GM23338 (cell line): ENCODE results near the gene HOXC5. TPM values are rescaled to one million over a fixed set of nuclear protein-coding genes. Genes with fewer than 3 reads are reported as not detected.
A peak's percentile ranks its signal among the peaks of the same experiment; 100 is the strongest.

Source experiments
- ATAC-seq: fragments of 200-7000 bp; cut with Tn5 transposase; 3 replicates; pipeline ENCODE4 v1.9.1; 2020
- DNase-seq: peaks from one replicate; pipeline ENCODE4 v3.0.0-alpha.2; 2015; ENCODE audit warnings: low spot score
- H2AFZ ChIP-seq: fragments of 200-600 bp; sonication (generic); 2 replicates; pipeline ENCODE4 v1.8.0; 2016; ENCODE audit warnings: antibody characterized with exemption, mild to moderate bottlenecking, moderate library complexity
- H3F3A ChIP-seq: fragments of 200-600 bp; sonication (generic); replicated peaks from 2 replicates; pipeline ENCODE4 v1.8.0; 2017; ENCODE audit warnings: antibody characterized with exemption, mixed run types, low read depth
- H3K27ac ChIP-seq: fragments of 200-600 bp; sonication (generic); 2 replicates; pipeline ENCODE4 v1.6.1; 2016; ENCODE audit warnings: low read depth
- H3K27me3 ChIP-seq: fragments of 200-600 bp; sonication (generic); 2 replicates; pipeline ENCODE4 v1.8.0; 2016; ENCODE audit warnings: mild to moderate bottlenecking, mixed run types, moderate library complexity; ENCODE audit not compliant: insufficient read depth
- H3K36me3 ChIP-seq: fragments of 200-600 bp; sonication (generic); 2 replicates; pipeline ENCODE4 v1.8.0; 2016; ENCODE audit warnings: mild to moderate bottlenecking; ENCODE audit not compliant: insufficient read depth
- H3K4me1 ChIP-seq: fragments of 200-600 bp; sonication (generic); 2 replicates; pipeline ENCODE4 v1.8.0; 2016; ENCODE audit warnings: mild to moderate bottlenecking, moderate library complexity; ENCODE audit not compliant: insufficient read depth
- H3K4me2 ChIP-seq: fragments of 200-600 bp; sonication (generic); 2 replicates; pipeline ENCODE4 v1.7.1; 2017; ENCODE audit warnings: mixed run types
- H3K4me3 ChIP-seq: fragments of 200-600 bp; sonication (generic); 2 replicates; pipeline ENCODE4 v1.6.1; 2016; ENCODE audit warnings: mixed run types
- H3K79me2 ChIP-seq: fragments of 200-600 bp; sonication (generic); replicated peaks from 2 replicates; pipeline ENCODE4 v1.8.0; 2017; ENCODE audit warnings: mild to moderate bottlenecking; ENCODE audit not compliant: insufficient read depth
- H3K9me2 ChIP-seq: fragments of 200-600 bp; sonication (generic); 2 replicates; pipeline ENCODE4 v1.8.0; 2017; ENCODE audit not compliant: insufficient read depth
- H4K20me1 ChIP-seq: fragments of 200-600 bp; sonication (generic); replicated peaks from 2 replicates; pipeline ENCODE4 v1.8.0; 2017; ENCODE audit warnings: mild to moderate bottlenecking; ENCODE audit not compliant: insufficient read depth
- H3K27ac Mint-ChIP-seq: 2 replicates; pipeline ENCODE4 v1.8.0; 2020; ENCODE audit warnings: inconsistent platforms, mild to moderate bottlenecking, moderate library complexity, mixed read lengths
- H3K27me3 Mint-ChIP-seq: 3 replicates; pipeline ENCODE4 v1.8.0; 2022; ENCODE audit warnings: low read depth, mild to moderate bottlenecking, moderate library complexity, mixed read lengths, inconsistent platforms; ENCODE audit not compliant: insufficient read depth, poor library complexity
- H3K36me3 Mint-ChIP-seq: 3 replicates; pipeline ENCODE4 v1.8.0; 2021; ENCODE audit warnings: low read depth, mild to moderate bottlenecking, inconsistent platforms, moderate library complexity, mixed read lengths
- H3K4me1 Mint-ChIP-seq: 3 replicates; pipeline ENCODE4 v1.8.0; 2020; ENCODE audit warnings: mild to moderate bottlenecking, inconsistent platforms, mixed read lengths
- H3K4me3 Mint-ChIP-seq: 3 replicates; pipeline ENCODE4 v1.8.0; 2021; ENCODE audit warnings: moderate library complexity, mild to moderate bottlenecking, inconsistent platforms, mixed read lengths
- H3K9me3 Mint-ChIP-seq: 3 replicates; pipeline ENCODE4 v1.8.0; 2020; ENCODE audit warnings: moderate library complexity, mild to moderate bottlenecking, inconsistent platforms, mixed read lengths
- EZH2 ChIP-seq: fragments of 200-600 bp; sonication (generic); IDR thresholded peaks from one replicate; pipeline ENCODE4 v1.8.0; 2017; ENCODE audit warnings: antibody characterized with exemption, mild to moderate bottlenecking, low read depth; ENCODE audit not compliant: unreplicated experiment
- EZH2phosphoT487 ChIP-seq: fragments of 200-600 bp; sonication (generic); IDR thresholded peaks from one replicate; pipeline ENCODE4 v1.8.1; 2018; ENCODE audit warnings: antibody characterized with exemption; ENCODE audit not compliant: unreplicated experiment
- polyA plus RNA-seq: library from polyadenylated mRNA; unstranded; fragments of >200 nt; fragmentation: Nextera tagmentation; extraction: Ambion mirVana; gene quantifications from 2 replicates; pipeline ENCODE4 v1.2.1, GENCODE V29; 2016
- total RNA-seq: library from RNA; depleted of rRNA; stranded (reverse); fragments of >200 nt; shearing (Covaris generic); gene quantifications from 2 replicates; pipeline ENCODE4 v1.2.3, GENCODE V29; 2014
- TF ChIP-seq, protein P1 (sequence below), 2 experiments: fragments of 200-600 bp in 1 of 2; sonication (generic) in 1 of 2; conservative IDR thresholded peaks; 2 replicates each; pipeline versions ENCODE4 v1.5.1 to v1.6.1; 2016 to 2017; ENCODE audit warnings: antibody characterized with exemption in 2 of 2, low read depth in 2 of 2, mild to moderate bottlenecking in 2 of 2, moderate library complexity in 1 of 2

The HOXC5 gene
- total and polyA plus RNA-seq, 2 experiments from 2014 or later, result not detected

- peak overlapping the region; percentile 74; the same call in 1 of the 2 replicates for H3K4me2 ChIP-seq
- no peaks in the 10 kb centered on the region for H3K79me2 ChIP-seq
- H3F3A ChIP-seq, result peaks cover 52% of the 10 kb centered on the region
- no peak for DNase-seq
- peaks cover 36% of the 10 kb centered on the region for H3K4me1 Mint-ChIP-seq
- H3K9me3 Mint-ChIP-seq, result peaks cover 5% of the 10 kb centered on the region; the same call in 2 of the 3 replicates
- H3K27me3 Mint-ChIP-seq, result peaks cover 100% of the 10 kb centered on the region
- peaks cover 35% of the 10 kb centered on the region for H4K20me1 ChIP-seq
- H3K4me3 Mint-ChIP-seq, result peak overlapping the region; percentile 59; the same call in 2 of the 3 replicates
- peaks cover 58% of the 10 kb centered on the region for H3K4me1 ChIP-seq
- no peak overlapping the region for H3K27ac ChIP-seq
- H3K9me2 ChIP-seq, result no peaks in the 10 kb centered on the region
- H3K27ac Mint-ChIP-seq, result no peak overlapping the region
- TF ChIP-seq EZH2, result peak; percentile 64
- TF ChIP-seq, protein P1, sequence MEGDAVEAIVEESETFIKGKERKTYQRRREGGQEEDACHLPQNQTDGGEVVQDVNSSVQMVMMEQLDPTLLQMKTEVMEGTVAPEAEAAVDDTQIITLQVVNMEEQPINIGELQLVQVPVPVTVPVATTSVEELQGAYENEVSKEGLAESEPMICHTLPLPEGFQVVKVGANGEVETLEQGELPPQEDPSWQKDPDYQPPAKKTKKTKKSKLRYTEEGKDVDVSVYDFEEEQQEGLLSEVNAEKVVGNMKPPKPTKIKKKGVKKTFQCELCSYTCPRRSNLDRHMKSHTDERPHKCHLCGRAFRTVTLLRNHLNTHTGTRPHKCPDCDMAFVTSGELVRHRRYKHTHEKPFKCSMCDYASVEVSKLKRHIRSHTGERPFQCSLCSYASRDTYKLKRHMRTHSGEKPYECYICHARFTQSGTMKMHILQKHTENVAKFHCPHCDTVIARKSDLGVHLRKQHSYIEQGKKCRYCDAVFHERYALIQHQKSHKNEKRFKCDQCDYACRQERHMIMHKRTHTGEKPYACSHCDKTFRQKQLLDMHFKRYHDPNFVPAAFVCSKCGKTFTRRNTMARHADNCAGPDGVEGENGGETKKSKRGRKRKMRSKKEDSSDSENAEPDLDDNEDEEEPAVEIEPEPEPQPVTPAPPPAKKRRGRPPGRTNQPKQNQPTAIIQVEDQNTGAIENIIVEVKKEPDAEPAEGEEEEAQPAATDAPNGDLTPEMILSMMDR (conservative IDR thresholded peaks at IDR 0.05; ENCODE audit: low read depth in 2 of 2), result no peak
- H3K27me3 ChIP-seq, result peaks cover 98% of the 10 kb centered on the region
- no peaks in the 10 kb centered on the region for H3K36me3 ChIP-seq
- no peaks in the 10 kb centered on the region; the same call in 2 of the 3 replicates for H3K36me3 Mint-ChIP-seq
- no peak overlapping the region for H2AFZ ChIP-seq
- no peak for ATAC-seq
- H3K4me3 ChIP-seq, result peak overlapping the region; percentile 44; the same call in 1 of the 2 replicates
These were observed 46.0 kb upstream of the HOXC5 start for GRCh38 chr12:53986686-53987483.

DNA sequence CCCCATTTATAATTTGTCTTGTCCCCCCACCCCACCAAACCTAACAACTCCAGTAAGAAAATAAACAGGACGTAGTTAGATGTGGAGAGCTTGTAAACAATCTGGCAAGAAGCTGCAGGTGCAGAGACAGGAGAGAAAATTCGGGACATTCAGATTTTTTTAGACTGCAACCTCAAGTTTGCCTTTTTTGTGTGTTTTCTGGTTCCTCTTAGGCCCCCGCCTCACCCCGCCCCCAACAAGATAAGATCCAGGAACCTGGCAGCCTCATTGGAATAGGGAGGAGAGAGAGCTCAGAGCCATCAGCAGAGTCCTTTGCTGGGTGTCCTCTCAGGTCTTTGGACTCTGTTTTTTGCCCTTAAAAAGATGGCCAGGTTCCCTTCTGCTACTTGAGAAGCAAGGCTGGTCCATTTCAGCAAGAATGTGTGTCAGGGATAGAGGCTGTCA is 45.0 kb upstream of the HOXC5 start:
- no peak overlapping the region for H3K27ac Mint-ChIP-seq
- peaks cover 50% of the 10 kb centered on the region for H3K4me1 ChIP-seq
- H3K4me3 ChIP-seq, result no peak overlapping the region

More for the DNA sequence above, 45.0 kb upstream of the HOXC5 start:
- Histone ChIP-seq H3K9me2 (no peaks in the 10 kb centered on the region), H4K20me1 (peaks cover 34% of the 10 kb centered on the region), H2AFZ (no peak overlapping the region), H3K4me2 (no peak overlapping the region), H3K27me3 (peaks cover 98% of the 10 kb centered on the region), H3K36me3 (no peaks in the 10 kb centered on the region), H3F3A (peaks cover 46% of the 10 kb centered on the region), H3K27ac (no peak overlapping the region), H3K79me2 (no peaks in the 10 kb centered on the region)
- Mint-ChIP-seq H3K4me1 (peaks cover 36% of the 10 kb centered on the region), H3K4me3 (no peak overlapping the region; the same call in 2 of the 3 replicates), H3K36me3 (no peaks in the 10 kb centered on the region; the same call in 2 of the 3 replicates), H3K27me3 (peaks cover 100% of the 10 kb centered on the region), H3K9me3 (peaks cover 5% of the 10 kb centered on the region; the same call in 2 of the 3 replicates)
- ATAC-seq, result no peak
- TF ChIP-seq, protein P1 (conservative IDR thresholded peaks at IDR 0.05; ENCODE audit: low read depth in 2 of 2), result no peak
- TF ChIP-seq EZH2, result peak; percentile 77
- peak; percentile 63 for TF ChIP-seq EZH2phosphoT487
- no peak for DNase-seq
